Vagina (tissue), 2 donors: ENCODE results near the gene PRCC.

ENCODE experiments used
- CTCF ChIP-seq, 3 experiments: fragments of 450-650 bp in 2 of 3; fragments of 200-600 bp in 1 of 3; sonication (generic) in 1 of 3; IDR thresholded peaks; one replicate each; pipeline ENCODE4 v1.5.1; 2017 to 2019; ENCODE audit warnings: antibody characterized with exemption in 3 of 3, mild to moderate bottlenecking in 2 of 3, moderate library complexity in 2 of 3
- POLR2A ChIP-seq, 2 donors: fragments of 450-650 bp; IDR thresholded peaks; one replicate each; pipeline ENCODE4 v1.6.1; 2017; ENCODE audit warnings: antibody characterized with exemption in 2 of 2, mild to moderate bottlenecking in 2 of 2, moderate library complexity in 2 of 2
- POLR2AphosphoS5 ChIP-seq, 2 donors: sonication (generic); formaldehyde crosslinking; IDR thresholded peaks; one replicate each; pipeline ENCODE4 v1.9.0; 2017; ENCODE audit warnings: antibody characterized with exemption in 2 of 2, mild to moderate bottlenecking in 2 of 2, low read depth in 1 of 2; ENCODE audit not compliant: insufficient read depth in 1 of 2

GRCh38 chr1:156788136-156788535, 20.8 kb downstream of the PRCC start:
- TF ChIP-seq CTCF (IDR thresholded peaks at IDR 0.05) = no peak
- no peak for TF ChIP-seq POLR2A (IDR thresholded peaks at IDR 0.05)
- no peak for TF ChIP-seq POLR2AphosphoS5 (IDR thresholded peaks at IDR 0.05; ENCODE audit: insufficient read depth in 1 of 2, low read depth in 1 of 2)
